Measurements from ENCODE around the gene RBAK. TPM values are rescaled to one million over a fixed set of nuclear protein-coding genes. Genes with fewer than 3 reads are reported as not detected.
"Not testable (repeated sequence)": the region's sequence is repeated elsewhere in the genome, so short reads cannot be mapped to it uniquely, and the experiment has no call there.

The RBAK gene
- polyA plus RNA-seq, 1 experiment = 6.1 TPM

DNA sequence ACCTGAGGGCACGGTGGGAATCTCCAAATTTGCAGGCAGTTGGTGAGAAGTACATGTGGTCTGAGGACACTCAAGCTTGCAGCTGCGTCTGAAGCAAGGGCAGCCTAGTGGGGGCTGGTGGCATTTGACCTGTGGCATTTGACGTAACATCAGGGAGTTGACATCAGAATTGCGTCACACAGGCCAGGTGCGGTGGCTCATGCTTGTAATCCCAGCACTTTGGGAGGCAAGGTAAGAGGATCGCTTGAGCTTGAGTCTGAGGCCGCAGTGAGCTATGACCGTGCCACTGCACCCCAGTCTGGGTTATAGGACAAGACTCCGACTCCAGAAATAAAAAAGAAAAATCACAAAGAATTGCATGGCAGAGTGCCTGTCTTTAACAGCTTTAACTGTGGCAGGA, 25.6 kb upstream of the RBAK start:
- ChIA-PET POLR2A (no interaction called here), CTCF (no interaction called here)
- DNase-seq (ENCODE audit: low read depth, low spot score) = no peak
- TF ChIP-seq, protein P1, sequence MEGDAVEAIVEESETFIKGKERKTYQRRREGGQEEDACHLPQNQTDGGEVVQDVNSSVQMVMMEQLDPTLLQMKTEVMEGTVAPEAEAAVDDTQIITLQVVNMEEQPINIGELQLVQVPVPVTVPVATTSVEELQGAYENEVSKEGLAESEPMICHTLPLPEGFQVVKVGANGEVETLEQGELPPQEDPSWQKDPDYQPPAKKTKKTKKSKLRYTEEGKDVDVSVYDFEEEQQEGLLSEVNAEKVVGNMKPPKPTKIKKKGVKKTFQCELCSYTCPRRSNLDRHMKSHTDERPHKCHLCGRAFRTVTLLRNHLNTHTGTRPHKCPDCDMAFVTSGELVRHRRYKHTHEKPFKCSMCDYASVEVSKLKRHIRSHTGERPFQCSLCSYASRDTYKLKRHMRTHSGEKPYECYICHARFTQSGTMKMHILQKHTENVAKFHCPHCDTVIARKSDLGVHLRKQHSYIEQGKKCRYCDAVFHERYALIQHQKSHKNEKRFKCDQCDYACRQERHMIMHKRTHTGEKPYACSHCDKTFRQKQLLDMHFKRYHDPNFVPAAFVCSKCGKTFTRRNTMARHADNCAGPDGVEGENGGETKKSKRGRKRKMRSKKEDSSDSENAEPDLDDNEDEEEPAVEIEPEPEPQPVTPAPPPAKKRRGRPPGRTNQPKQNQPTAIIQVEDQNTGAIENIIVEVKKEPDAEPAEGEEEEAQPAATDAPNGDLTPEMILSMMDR (IDR thresholded peaks at IDR 0.05; ENCODE audit: low read depth, low read length) = no peak
- Histone ChIP-seq H3K27ac (ENCODE audit: low read depth, low read length) (no peak overlapping the region), H3K9me3 (ENCODE audit: control insufficient read depth, insufficient read depth, low read length) (no peaks in the 10 kb centered on the region), H3K27me3 (ENCODE audit: control insufficient read depth, insufficient read depth, low read length) (no peaks in the 10 kb centered on the region), H3K4me3 (ENCODE audit: low read depth, low read length) (no peak overlapping the region)

DNA sequence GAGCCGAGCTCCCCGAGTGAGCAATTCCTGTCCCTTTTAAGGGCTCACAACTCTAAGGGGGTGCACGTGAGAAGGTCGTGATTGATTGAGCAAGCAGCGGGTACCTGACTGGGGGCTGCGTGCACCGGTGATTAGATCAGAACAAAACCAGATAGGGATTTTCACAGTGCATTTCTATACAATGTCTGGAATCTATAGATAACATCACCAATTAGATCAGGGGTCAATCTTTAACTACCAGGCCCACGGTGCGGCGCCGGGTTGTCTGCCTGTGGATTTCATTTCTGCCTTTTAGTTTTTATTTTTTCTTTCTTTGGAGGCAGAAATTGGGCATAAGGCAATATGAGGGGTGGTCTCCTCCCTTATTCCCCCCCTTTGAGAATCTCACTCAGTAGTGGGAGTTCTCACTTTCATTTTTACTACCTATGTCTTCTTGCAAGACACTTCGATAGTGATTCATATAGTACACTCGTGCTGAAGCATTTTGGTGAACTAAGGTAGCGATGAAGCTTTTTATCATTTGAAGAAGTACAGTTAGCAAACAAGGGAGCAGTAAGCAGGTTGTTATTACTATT, 24.6 kb upstream of the RBAK start:
- H3K9me3 ChIP-seq (ENCODE audit: control insufficient read depth, insufficient read depth, low read length); H3K4me3 ChIP-seq (ENCODE audit: low read depth, low read length); H3K27ac ChIP-seq (ENCODE audit: low read depth, low read length); H3K27me3 ChIP-seq (ENCODE audit: control insufficient read depth, insufficient read depth, low read length); DNase-seq (ENCODE audit: low read depth, low spot score); CTCF ChIA-PET: not testable (repeated sequence)
- POLR2A ChIA-PET = interaction anchor here (0.6 kb wide), 1 partner anchor 104 kb away, joined by 11 read pairs; no protein-coding TSS in a partner anchor

DNA sequence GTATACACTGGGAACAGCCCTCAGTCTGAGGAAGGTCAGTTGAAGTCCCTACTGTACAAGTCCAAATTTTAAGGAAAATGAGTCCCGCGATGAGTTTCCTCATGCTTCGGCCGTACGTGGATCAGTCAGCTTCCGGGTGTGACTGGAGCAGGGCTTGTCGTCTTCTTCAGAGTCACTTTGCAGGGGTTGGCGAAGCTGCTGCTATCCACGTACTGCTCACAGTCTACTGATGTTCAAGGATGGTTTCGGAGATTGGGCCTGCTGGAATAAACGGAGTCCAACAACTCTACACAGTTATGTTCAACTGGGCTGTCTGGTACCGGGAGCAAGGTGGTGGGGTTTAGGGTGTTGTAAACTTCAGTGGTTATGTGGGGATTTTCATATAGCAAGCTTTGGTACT, 22.0 kb upstream of the RBAK start:
- POLR2A ChIA-PET; H3K4me3 ChIP-seq (ENCODE audit: low read depth, low read length); DNase-seq (ENCODE audit: low read depth, low spot score); CTCF ChIA-PET; H3K9me3 ChIP-seq (ENCODE audit: control insufficient read depth, insufficient read depth, low read length); H3K27me3 ChIP-seq (ENCODE audit: control insufficient read depth, insufficient read depth, low read length); H3K27ac ChIP-seq (ENCODE audit: low read depth, low read length): not testable (repeated sequence)

DNA sequence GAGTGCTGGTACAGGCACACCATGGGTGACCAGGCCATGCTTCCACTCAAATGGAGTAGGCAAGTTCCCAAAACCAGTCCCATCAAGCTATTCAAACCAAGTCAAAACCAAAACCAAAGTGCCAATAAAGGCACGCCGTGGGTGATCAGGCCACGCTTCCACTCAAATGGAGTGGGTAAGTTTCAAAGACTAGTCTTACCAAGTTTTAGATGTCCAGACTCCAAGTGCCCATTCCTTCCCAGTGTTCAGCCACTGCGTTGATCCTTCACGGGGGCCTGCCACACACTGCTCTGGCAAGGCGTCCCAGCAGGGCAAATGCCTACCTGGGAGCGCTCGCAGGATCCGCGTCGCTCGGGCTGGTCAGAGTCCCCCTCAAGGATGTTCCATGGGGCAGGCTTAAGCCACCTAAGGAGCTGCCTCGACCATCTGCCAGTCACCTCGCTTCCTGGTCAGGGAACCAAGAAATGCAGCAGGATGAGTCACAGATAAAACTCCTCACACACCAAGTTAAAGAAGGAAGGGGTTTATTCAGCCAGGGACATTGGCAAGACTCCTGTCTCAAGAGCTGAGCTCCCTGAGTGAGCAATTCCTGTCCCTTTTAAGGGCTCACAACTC, 17.8 kb upstream of the RBAK start:
- POLR2A ChIA-PET; H3K4me3 ChIP-seq (ENCODE audit: low read depth, low read length); DNase-seq (ENCODE audit: low read depth, low spot score); H3K27ac ChIP-seq (ENCODE audit: low read depth, low read length); H3K27me3 ChIP-seq (ENCODE audit: control insufficient read depth, insufficient read depth, low read length); CTCF ChIA-PET; H3K9me3 ChIP-seq (ENCODE audit: control insufficient read depth, insufficient read depth, low read length): not testable (repeated sequence)

DNA sequence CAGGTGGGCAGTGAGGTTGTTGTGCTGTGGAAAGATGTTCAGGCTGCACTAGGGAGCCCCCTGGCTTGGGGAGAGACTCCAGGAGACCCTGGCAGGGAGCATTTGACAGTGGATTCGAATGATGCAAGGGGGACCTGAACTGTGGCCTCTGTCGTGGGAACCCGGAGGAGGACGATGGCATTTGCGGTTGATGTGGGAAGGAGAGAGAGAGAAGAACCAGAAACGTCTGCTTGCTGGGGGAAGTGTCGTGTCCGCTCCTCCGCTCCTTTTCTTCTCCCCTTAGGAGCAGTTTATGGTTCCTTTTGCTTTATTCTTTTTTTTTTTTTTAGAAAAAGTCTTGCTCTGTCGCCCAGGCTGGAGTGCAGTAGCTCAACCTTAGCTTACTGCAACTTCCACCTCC, 12.5 kb upstream of the RBAK start:
- DNase-seq (ENCODE audit: low read depth, low spot score); H3K27me3 ChIP-seq (ENCODE audit: control insufficient read depth, insufficient read depth, low read length); H3K27ac ChIP-seq (ENCODE audit: low read depth, low read length); H3K9me3 ChIP-seq (ENCODE audit: control insufficient read depth, insufficient read depth, low read length); H3K4me3 ChIP-seq (ENCODE audit: low read depth, low read length); POLR2A ChIA-PET: not testable (repeated sequence)
- CTCF ChIA-PET = interaction anchor here (0.6 kb wide), 1 partner anchor 1622 kb away, joined by 3 read pairs; no protein-coding TSS in a partner anchor

DNA sequence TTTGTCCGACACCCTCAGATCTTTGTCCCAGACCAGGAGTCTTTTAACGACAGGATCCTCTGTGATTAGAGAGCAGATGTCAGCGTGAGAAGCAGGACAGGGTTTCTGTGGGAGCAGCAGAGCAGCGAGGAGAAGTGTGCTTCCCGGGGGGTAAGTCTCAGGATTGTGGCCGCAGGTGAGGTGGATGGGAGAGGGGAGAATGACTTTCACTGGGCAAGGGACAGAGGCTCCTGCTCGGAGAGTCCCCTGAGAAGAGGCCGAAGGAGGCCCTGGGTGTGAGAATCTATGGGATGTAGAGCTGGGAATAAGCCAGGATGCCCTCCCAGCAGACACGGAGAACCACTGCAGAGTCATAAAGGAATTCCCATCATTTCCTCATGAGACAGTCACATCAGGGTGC, 10.4 kb upstream of the RBAK start:
- no peak overlapping the region for H3K27ac ChIP-seq (ENCODE audit: low read depth, low read length)
- DNase-seq (ENCODE audit: low read depth, low spot score) = no peak
- ChIA-PET POLR2A (interaction anchor here (0.7 kb wide), 1 partner anchor 61 kb away, joined by 3 read pairs; no protein-coding TSS in a partner anchor), CTCF (no interaction called here)
- no peaks in the 10 kb centered on the region for H3K9me3 ChIP-seq (ENCODE audit: control insufficient read depth, insufficient read depth, low read length)
- no peak overlapping the region for H3K4me3 ChIP-seq (ENCODE audit: low read depth, low read length)
- TF ChIP-seq, protein P1 (IDR thresholded peaks at IDR 0.05; ENCODE audit: low read depth, low read length) = no peak
- H3K27me3 ChIP-seq (ENCODE audit: control insufficient read depth, insufficient read depth, low read length) = no peaks in the 10 kb centered on the region

DNA sequence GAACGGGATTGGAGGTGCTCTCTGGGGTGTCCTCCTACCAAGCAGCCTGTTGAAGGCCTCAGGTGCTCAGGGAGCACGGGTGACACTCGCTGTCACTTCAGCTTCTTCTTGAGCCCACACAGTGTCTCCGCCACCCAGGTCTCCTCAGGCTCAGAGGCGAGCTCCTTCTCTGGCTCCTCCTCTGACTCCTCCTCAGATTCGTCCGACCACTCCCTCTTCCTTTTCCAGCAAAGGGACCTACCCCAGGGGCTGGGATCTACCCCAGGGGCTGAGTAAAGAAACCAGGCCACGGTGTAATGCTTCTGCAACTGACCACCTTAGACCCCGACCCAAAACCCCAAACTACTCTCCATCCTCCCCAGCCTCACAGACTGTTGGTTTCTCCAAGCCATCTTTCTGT, 9.2 kb upstream of the RBAK start:
- DNase-seq (ENCODE audit: low read depth, low spot score) = no peak
- H3K27me3 ChIP-seq (ENCODE audit: control insufficient read depth, insufficient read depth, low read length) = no peaks in the 10 kb centered on the region
- no peaks in the 10 kb centered on the region for H3K9me3 ChIP-seq (ENCODE audit: control insufficient read depth, insufficient read depth, low read length)
- no peak overlapping the region for H3K4me3 ChIP-seq (ENCODE audit: low read depth, low read length)
- H3K27ac ChIP-seq (ENCODE audit: low read depth, low read length) = no peak overlapping the region
- POLR2A ChIA-PET = no interaction called here
- CTCF ChIA-PET = no interaction called here
- TF ChIP-seq, protein P1 (IDR thresholded peaks at IDR 0.05; ENCODE audit: low read depth, low read length) = no peak
